OCI-LY1 (cell line): ENCODE measurements around the gene RAD51AP1.

Experiments
- EZH2 ChIP-seq: fragments of 200-600 bp; sonication (generic), shearing (Covaris generic); IDR thresholded peaks from 2 replicates; pipeline ENCODE4 v1.8.0; 2017; ENCODE audit warnings: borderline replicate concordance, mixed run types, mild to moderate bottlenecking, antibody characterized with exemption, low read length, moderate library complexity, mixed read lengths
- TF ChIP-seq, protein P1 (sequence below): fragments of 200-600 bp; sonication (generic), shearing (Covaris generic); IDR thresholded peaks from 2 replicates; pipeline ENCODE4 v1.5.1; 2017; ENCODE audit warnings: mild to moderate bottlenecking, antibody characterized with exemption, low read length, moderate library complexity, mixed read lengths

DNA sequence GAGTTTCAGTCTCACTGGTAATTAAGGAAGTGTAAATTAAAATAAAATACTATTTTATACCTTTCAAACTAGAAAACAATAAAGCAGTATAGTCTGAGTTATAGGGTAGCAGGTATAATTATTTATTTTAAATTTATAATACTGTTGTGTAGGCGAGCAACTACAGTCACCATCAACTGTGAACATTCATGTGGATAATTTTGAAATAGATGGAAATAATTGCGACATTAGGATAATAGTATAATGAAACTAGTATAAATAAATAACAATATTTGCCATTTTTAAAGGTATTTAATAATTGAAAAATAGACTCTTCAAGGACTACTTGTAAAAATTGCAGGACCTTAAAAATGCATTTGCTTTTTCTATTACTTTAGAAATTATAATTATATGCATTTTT is 19.5 kb downstream of the RAD51AP1 start:
- TF ChIP-seq, protein P1, sequence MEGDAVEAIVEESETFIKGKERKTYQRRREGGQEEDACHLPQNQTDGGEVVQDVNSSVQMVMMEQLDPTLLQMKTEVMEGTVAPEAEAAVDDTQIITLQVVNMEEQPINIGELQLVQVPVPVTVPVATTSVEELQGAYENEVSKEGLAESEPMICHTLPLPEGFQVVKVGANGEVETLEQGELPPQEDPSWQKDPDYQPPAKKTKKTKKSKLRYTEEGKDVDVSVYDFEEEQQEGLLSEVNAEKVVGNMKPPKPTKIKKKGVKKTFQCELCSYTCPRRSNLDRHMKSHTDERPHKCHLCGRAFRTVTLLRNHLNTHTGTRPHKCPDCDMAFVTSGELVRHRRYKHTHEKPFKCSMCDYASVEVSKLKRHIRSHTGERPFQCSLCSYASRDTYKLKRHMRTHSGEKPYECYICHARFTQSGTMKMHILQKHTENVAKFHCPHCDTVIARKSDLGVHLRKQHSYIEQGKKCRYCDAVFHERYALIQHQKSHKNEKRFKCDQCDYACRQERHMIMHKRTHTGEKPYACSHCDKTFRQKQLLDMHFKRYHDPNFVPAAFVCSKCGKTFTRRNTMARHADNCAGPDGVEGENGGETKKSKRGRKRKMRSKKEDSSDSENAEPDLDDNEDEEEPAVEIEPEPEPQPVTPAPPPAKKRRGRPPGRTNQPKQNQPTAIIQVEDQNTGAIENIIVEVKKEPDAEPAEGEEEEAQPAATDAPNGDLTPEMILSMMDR = no peak
- no peak for TF ChIP-seq EZH2
